ENCODE data around the gene UBE2QL1.

GRCh38 chr5:6446042-6446441, 2.6 kb upstream of the UBE2QL1 start:
- no peak for TF ChIP-seq MLX (CRISPR knock-in tag; IDR thresholded peaks at IDR 0.05)
- no peak for TF ChIP-seq STAT6 (CRISPR knock-in tag; conservative IDR thresholded peaks at IDR 0.05; ENCODE audit: low read depth)
- TF ChIP-seq USF1 (CRISPR knock-in tag; IDR thresholded peaks at IDR 0.05) = no peak
- TF ChIP-seq MAX (CRISPR knock-in tag; IDR thresholded peaks at IDR 0.05) = no peak
- TF ChIP-seq AFF4 (CRISPR knock-in tag; IDR thresholded peaks at IDR 0.05; ENCODE audit: borderline replicate concordance) = no peak
- no peak for TF ChIP-seq CTCF (IDR thresholded peaks at IDR 0.05)
- no peak for TF ChIP-seq USF2 (CRISPR knock-in tag; IDR thresholded peaks at IDR 0.05)

Measured in WTC11 (cell line).